ENCODE results near the gene SPRR4. TPM values are rescaled to one million over a fixed set of nuclear protein-coding genes. Genes with fewer than 3 reads are reported as not detected.

SPRR4 gene
- total and polyA plus RNA-seq, 9 of the 15 experiments (the other 6 are each of a cell fraction or from before 2014, with no cell fraction given): not detected

GRCh38 chr1:152981146-152981871 is 10.9 kb downstream of the SPRR4 start (continued):
- TF ChIP-seq ZBTB11 (CRISPR knock-in tag; IDR thresholded peaks at IDR 0.05) (no peak), RBM34 (IDR thresholded peaks at IDR 0.05; ENCODE audit: borderline replicate concordance, insufficient read depth, low read length) (no peak), HMG20B (CRISPR knock-in tag; IDR thresholded peaks at IDR 0.05) (no peak)

GRCh38 chr1:152982076-152982475 is 11.6 kb downstream of the SPRR4 start:
- BruUV-seq (replicated peaks): no TSS peak
- WGBS (ENCODE audit: insufficient coverage, low coverage, missing lambda C conversion rate): 0% methylated on average over 4 of the region's 4 CpGs
- DNase-seq (ENCODE audit: extremely low read depth in 1 of 4, low spot score in 3 of 4) (no peak), ATAC-seq (no peak), FAIRE-seq (no peak)
- in situ Hi-C loops (cut with MboI): no loop called here
- H3K9ac ChIP-seq (ENCODE audit: insufficient read depth in 1 of 2, low read depth in 2 of 2, low read length in 2 of 2): no peak overlapping the region
- no peaks in the 10 kb centered on the region for H3K9me1 ChIP-seq (ENCODE audit: control insufficient read depth, insufficient read depth, low read length)
- no peaks in the 10 kb centered on the region for H3K79me2 ChIP-seq (ENCODE audit: control insufficient read depth, insufficient read depth, low read length)
- H2AFZ ChIP-seq (ENCODE audit: low read depth, low read length): no peak overlapping the region
- H3K27me3 ChIP-seq (ENCODE audit: control insufficient read depth in 2 of 2, insufficient read depth in 2 of 2, low read length in 2 of 2): peaks cover 0 to 10% of the 10 kb centered on the region in 2 experiments; a peak in 3 of 5 replicates
- no peaks in the 10 kb centered on the region for H3K4me1 ChIP-seq (replicated peaks in 1 of 2; ENCODE audit: control insufficient read depth in 2 of 2, insufficient read depth in 2 of 2, low read length in 2 of 2)
- no peak overlapping the region for H3K4me3 ChIP-seq
- no peak overlapping the region for H3K27ac ChIP-seq (ENCODE audit: extremely low read depth, low read depth, low read length)
- H3K36me3 ChIP-seq (ENCODE audit: control insufficient read depth, insufficient read depth, low read length): no peaks in the 10 kb centered on the region
- H4K20me1 ChIP-seq (replicated peaks; ENCODE audit: control insufficient read depth, insufficient read depth, low read length): no peaks in the 10 kb centered on the region
- no peak for TF ChIP-seq ZNF280A (IDR thresholded peaks at IDR 0.05; ENCODE audit: low read depth, partially characterized antibody)
- TF ChIP-seq KDM1A (IDR thresholded peaks at IDR 0.05): no peak
- no peak for TF ChIP-seq ZNF699 (CRISPR knock-in tag; IDR thresholded peaks at IDR 0.05; ENCODE audit: insufficient replicate concordance)
- TF ChIP-seq ZZZ3 (IDR thresholded peaks at IDR 0.05): no peak
- no peak for TF ChIP-seq RBBP5 (IDR thresholded peaks at IDR 0.05; ENCODE audit: borderline replicate concordance, insufficient read depth, low read length, poor library complexity, severe bottlenecking)
- TF ChIP-seq ZNF695 (CRISPR knock-in tag; IDR thresholded peaks at IDR 0.05): no peak
- no peak for TF ChIP-seq ZNF239 (CRISPR knock-in tag; IDR thresholded peaks at IDR 0.05)
- TF ChIP-seq ZNF79 (CRISPR knock-in tag; IDR thresholded peaks at IDR 0.05; ENCODE audit: low read depth): no peak
- TF ChIP-seq ZNF143 (CRISPR knock-in tag; IDR thresholded peaks at IDR 0.05): no peak
- ChIA-PET CTCF (ENCODE audit: low intra/inter-chr PET ratio) (no interaction called here), POLR2A (no interaction called here)
- H3K9me3 ChIP-seq (replicated peaks; ENCODE audit: control insufficient read depth, insufficient read depth, low read depth, low read length): no peaks in the 10 kb centered on the region
- no peak overlapping the region for H3K4me2 ChIP-seq (ENCODE audit: insufficient read depth, low read length)
- intact Hi-C loops (cut with micrococcal nuclease): no loop called here
